C4-2B (cell line): Measurements from ENCODE around the gene RAD1.

ENCODE experiments used
- H3K27ac ChIP-seq: fragments of 450-650 bp; 2 replicates; pipeline ENCODE4 v1.5.1; 2017
- CTCF ChIP-seq: fragments of 450-650 bp; conservative IDR thresholded peaks from 2 replicates; pipeline ENCODE4 v1.5.1; 2017; ENCODE audit warnings: mild to moderate bottlenecking
- ZFX ChIP-seq: fragments of 450-650 bp; IDR thresholded peaks from 2 replicates; pipeline ENCODE4 v1.6.1; 2017

The RAD1 gene

GRCh38 chr5:34898258-34898895, 16.9 kb downstream of the RAD1 start:
- TF ChIP-seq ZFX (no peak), CTCF (peak; percentile 91)
- no peak overlapping the region for H3K27ac ChIP-seq

- TF ChIP-seq CTCF = no peak
- no peak for TF ChIP-seq ZFX
- H3K27ac ChIP-seq = no peak overlapping the region
Observed at GRCh38 chr5:34897646-34898045, 17.7 kb downstream of the RAD1 start.

DNA sequence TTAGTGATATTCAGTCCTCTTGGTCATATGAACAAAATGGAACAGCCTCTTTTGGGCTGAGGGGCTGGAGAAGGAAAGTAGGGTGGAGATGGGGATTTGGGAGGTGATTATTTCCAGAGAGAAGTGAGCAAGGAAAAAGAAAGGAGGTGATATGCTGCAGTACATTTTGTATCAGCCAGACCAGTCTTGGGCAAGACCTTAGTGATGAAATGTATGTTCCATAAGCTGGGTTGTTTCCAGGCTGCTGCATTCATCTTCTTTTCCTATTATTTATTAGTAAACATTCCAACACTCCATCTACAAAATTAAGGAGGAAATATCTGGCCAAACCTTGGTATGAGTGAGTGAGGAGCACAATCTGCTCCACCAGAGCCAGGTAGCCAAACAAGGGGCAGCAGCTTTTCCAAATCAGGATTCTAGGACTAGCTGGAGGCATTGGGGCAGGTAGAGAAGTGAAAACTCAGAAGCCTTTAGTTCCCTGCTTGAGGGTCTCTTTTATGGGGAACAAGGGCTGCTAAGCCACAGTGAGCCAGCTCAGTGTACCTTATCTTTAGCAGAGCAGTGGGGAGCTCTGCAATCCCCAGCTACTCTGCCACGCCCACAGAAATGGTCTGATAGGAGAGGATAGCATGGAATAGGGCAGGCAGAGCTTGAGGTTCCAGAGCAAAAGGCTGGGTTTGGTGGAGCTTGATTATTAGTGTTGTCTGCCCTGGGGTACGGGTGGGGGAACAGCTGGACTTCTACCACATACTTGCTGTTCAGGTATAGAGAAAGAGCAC, 19.5 kb downstream of the RAD1 start:
- H3K27ac ChIP-seq = no peak overlapping the region
- TF ChIP-seq CTCF (no peak), ZFX (no peak)

- TF ChIP-seq CTCF = no peak
- TF ChIP-seq ZFX = no peak
- H3K27ac ChIP-seq = no peak overlapping the region
Observed at GRCh38 chr5:34894716-34895115, 20.6 kb downstream of the RAD1 start.

GRCh38 chr5:34892414-34892813, 22.9 kb downstream of the RAD1 start:
- H3K27ac ChIP-seq = no peak overlapping the region
- TF ChIP-seq ZFX (no peak), CTCF (no peak)

GRCh38 chr5:34891981-34892380, 23.3 kb downstream of the RAD1 start:
- H3K27ac ChIP-seq = no peak overlapping the region
- TF ChIP-seq ZFX (no peak), CTCF (no peak)

GRCh38 chr5:34889394-34889793, 25.9 kb downstream of the RAD1 start:
- H3K27ac ChIP-seq = no peak overlapping the region
- TF ChIP-seq ZFX (no peak), CTCF (no peak)
